AG04449 (cell line): ENCODE measurements around the gene CD300H.

ENCODE experiments used
- CTCF ChIA-PET: fragments of 350-600 bp; formaldehyde crosslinking; extraction: SDS; loops from one replicate; lab custom pipeline; 2021; ENCODE audit warnings: antibody characterized with exemption; lab: Yijun Ruan, JAX
- POLR2A ChIA-PET: fragments of 400-600, 350-600 bp; formaldehyde crosslinking; extraction: SDS; loops from one replicate; lab custom pipeline; 2020; ENCODE audit warnings: antibody characterized with exemption, inconsistent platforms; lab: Yijun Ruan, JAX
- DNase-seq: peaks from one replicate; pipeline ENCODE4 v3.0.0-alpha.2; 2010; ENCODE audit warnings: low read depth, low spot score
- H3K4me3 ChIP-seq: 2 replicates; pipeline ENCODE4 v1.5.1; 2011; ENCODE audit warnings: low read depth, mild to moderate bottlenecking, control low read depth, low read length
- TF ChIP-seq, protein P1 (sequence below): IDR thresholded peaks from one replicate; pipeline ENCODE4 v1.5.1; 2011; ENCODE audit warnings: mild to moderate bottlenecking, moderate library complexity, low read length, control low read depth, inconsistent platforms; ENCODE audit not compliant: insufficient read depth; ENCODE audit errors: missing control alignments

Gene CD300H

DNA sequence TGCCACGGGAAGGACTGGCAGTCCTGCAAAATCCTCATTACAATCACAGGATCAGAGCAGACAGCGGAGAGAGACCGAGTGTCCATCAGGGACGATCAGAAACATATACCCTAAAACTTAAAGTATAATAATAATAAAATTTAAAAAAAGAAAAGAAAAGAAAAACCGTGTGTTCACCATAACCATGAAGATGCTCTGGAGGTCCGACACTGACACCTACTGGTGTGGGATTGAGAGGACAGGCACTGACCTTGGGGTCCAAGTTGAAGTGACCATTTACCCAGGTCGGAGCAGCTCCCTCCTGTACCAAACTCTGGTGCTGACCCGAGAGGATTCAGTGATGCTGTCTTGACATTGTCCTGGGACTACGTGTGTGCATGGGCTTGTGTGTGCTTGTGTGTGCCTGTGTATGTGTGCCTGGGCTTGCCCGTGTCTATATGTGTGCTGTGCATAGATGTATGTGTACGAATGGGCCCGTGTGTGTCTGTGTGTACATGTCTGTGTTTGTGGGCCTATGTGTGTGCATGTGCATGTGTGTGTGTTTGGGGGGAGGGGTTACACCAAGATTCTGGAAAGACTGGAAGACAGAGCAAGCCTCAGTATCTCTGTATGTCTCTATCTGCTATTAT is 34.7 kb upstream of the CD300H start:
- no peak for DNase-seq
- CTCF ChIA-PET: interaction anchor here (1.0 kb wide), 1 partner anchor 10 kb away, joined by 4 read pairs; the partner anchor contains the start of gene CD300LD
- no peak overlapping the region for H3K4me3 ChIP-seq
- POLR2A ChIA-PET: no interaction called here
- TF ChIP-seq, protein P1, sequence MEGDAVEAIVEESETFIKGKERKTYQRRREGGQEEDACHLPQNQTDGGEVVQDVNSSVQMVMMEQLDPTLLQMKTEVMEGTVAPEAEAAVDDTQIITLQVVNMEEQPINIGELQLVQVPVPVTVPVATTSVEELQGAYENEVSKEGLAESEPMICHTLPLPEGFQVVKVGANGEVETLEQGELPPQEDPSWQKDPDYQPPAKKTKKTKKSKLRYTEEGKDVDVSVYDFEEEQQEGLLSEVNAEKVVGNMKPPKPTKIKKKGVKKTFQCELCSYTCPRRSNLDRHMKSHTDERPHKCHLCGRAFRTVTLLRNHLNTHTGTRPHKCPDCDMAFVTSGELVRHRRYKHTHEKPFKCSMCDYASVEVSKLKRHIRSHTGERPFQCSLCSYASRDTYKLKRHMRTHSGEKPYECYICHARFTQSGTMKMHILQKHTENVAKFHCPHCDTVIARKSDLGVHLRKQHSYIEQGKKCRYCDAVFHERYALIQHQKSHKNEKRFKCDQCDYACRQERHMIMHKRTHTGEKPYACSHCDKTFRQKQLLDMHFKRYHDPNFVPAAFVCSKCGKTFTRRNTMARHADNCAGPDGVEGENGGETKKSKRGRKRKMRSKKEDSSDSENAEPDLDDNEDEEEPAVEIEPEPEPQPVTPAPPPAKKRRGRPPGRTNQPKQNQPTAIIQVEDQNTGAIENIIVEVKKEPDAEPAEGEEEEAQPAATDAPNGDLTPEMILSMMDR: peak; percentile 42

DNA sequence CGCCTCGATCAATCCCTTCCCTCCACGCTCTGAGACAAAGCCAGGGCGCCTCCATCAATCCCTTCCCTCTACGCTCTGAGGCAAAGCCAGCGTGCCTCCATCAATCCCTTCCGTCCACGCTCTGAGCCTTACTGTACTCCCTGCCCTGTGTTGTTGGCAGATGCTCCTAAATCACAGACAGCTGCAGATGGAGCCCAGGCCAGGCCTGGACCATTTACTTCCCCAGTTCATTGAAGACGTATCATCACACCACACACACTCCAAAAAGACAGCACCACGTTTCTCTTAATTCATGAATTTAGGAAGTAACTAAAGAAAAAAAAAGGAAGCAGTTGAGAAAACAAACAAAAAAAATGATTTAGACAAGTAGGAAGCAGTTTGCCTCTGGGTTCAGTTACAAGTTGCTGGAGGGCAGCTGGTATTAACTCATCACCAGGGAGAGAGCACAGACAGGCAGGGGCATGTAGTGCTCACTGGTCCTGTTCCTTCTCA is 32.2 kb upstream of the CD300H start:
- TF ChIP-seq, protein P1: no peak
- CTCF ChIA-PET: no interaction called here
- no peak overlapping the region for H3K4me3 ChIP-seq
- DNase-seq: no peak
- POLR2A ChIA-PET: interaction anchor here (0.7 kb wide), 1 partner anchor 145 kb away, joined by 3 read pairs; no protein-coding TSS in a partner anchor

DNA sequence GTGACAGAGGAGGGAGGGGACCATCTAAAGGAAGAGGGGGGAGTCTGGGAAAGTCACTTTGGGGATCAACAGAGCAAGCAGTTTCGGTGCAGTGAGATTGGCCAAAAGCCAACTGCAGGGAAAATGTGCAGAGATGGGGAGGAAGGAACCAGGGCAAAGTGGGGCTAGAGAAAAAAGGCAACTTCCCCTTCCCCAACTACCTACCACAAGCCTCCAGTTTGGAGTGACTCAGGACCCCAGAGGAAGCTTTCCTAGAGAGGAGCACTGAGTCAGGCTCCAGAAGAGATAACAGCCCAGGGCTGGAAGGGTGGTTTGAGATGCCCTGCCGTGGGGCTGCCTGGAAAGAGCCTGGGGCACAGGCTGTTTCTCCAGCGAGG is 31.7 kb upstream of the CD300H start:
- POLR2A ChIA-PET: no interaction called here
- TF ChIP-seq, protein P1: no peak
- H3K4me3 ChIP-seq: no peak overlapping the region
- CTCF ChIA-PET: no interaction called here
- no peak for DNase-seq

DNA sequence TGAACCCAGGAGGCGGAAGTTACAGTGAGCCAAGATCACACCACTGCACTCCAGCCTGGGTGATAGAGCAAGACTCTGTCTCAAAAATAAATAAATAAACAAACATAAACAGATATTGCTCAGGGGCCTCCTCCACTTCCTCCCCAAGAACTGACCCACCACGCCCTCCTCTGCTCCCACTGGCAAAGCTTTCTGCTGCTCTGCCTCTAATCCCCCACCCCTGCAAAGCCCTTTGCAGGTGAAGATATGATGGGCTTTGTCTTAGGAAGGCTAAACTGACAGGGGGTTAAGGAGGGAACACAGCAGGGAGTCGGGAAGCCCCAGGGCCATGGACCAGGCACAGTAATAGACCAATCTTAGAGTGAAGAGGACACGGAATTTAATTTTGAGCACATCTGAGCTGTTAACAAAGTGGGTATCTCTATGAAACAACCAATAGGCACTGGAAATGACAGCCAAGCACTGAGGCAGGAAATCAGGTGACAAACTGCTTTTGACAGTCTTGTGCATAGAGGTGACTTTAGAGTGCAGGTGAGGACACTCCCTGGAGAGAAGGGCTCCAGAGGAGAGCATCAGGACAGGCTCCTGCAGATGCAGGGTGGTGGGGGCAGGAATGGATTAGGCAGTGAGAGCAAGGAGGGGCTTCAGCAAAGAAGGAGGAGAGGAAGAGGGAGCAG is 31.2 kb upstream of the CD300H start:
- TF ChIP-seq, protein P1: no peak
- CTCF ChIA-PET: no interaction called here
- POLR2A ChIA-PET: no interaction called here

DNA sequence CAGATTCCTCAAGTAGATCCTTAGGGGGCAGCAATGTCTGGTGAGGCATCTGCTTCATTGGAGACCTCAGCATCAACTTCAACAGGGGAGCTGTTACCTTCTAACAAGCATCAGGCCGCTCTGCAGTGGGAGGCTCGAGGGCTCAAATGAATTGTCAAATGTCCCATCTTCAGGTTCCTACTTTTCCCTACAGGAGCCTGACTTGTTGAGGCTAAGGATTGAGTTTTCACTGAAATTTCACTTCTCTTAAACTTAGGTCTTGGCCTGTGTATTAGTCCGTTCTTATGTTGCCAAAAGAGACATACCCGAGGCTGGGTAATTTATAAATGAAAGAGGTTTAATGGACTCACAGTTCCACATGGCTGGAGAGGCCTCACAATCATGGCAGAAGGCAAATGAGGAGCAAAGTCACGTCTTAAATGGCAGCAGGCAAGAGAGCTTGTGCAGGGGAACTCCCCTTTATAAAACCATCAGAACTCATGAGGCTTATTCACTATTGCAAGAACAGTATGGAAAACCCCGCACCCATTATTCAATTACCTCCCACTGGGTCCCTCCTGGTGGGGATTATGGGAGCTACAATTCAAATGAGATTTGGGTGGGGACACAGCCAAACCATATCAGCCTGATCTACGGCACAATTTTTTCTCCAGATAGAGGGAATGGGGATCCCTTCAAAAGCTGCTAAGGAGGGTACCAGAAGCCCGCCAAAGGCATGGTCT is 29.9 kb upstream of the CD300H start:
- H3K4me3 ChIP-seq: no peak overlapping the region
- CTCF ChIA-PET: interaction anchor here (1.4 kb wide), 1 partner anchor 31 kb away, joined by 3 read pairs; no protein-coding TSS in a partner anchor
- POLR2A ChIA-PET: no interaction called here
- TF ChIP-seq, protein P1: no peak
- DNase-seq: no peak

More for the DNA sequence above, 31.2 kb upstream of the CD300H start:
- no peak overlapping the region for H3K4me3 ChIP-seq
- DNase-seq: no peak
